Mesendoderm (in vitro differentiated cells): Measurements from ENCODE around the gene ATAT1. TPM values are rescaled to one million over a fixed set of nuclear protein-coding genes. Genes with fewer than 3 reads are reported as not detected.

ENCODE experiments used
- DNase-seq: peaks from one replicate; pipeline ENCODE4 v3.0.0; 2013
- H2AK5ac ChIP-seq: 2 replicates; pipeline ENCODE4 v1.6.1; 2013; ENCODE audit warnings: low read length, inconsistent platforms
- H2BK120ac ChIP-seq: 2 replicates; pipeline ENCODE4 v1.6.1; 2013; ENCODE audit warnings: low read depth, mild to moderate bottlenecking, low read length, moderate library complexity, mixed read lengths
- H2BK15ac ChIP-seq: replicated peaks from 2 replicates; pipeline ENCODE4 v1.6.1; 2013; ENCODE audit warnings: low read depth, mild to moderate bottlenecking, moderate library complexity
- H2BK5ac ChIP-seq: 2 replicates; pipeline ENCODE4 v1.6.1; 2013; ENCODE audit warnings: low read length, inconsistent platforms
- H3K18ac ChIP-seq: 2 replicates; pipeline ENCODE4 v1.6.1; 2013; ENCODE audit warnings: mild to moderate bottlenecking, low read length, mixed read lengths
- H3K23ac ChIP-seq: one replicate; pipeline ENCODE4 v1.6.1; 2013; ENCODE audit warnings: low read length
- H3K27ac ChIP-seq: 2 replicates; pipeline ENCODE4 v1.5.1; 2013; ENCODE audit warnings: low read depth, mild to moderate bottlenecking, inconsistent platforms, low read length, moderate library complexity
- H3K27me3 ChIP-seq: 2 replicates; pipeline ENCODE4 v1.6.1; 2013; ENCODE audit warnings: low read length, control low read depth, mild to moderate bottlenecking, inconsistent platforms; ENCODE audit not compliant: insufficient read depth, poor library complexity
- H3K36me3 ChIP-seq: 2 replicates; pipeline ENCODE4 v1.6.1; 2013; ENCODE audit warnings: low read length, inconsistent platforms; ENCODE audit not compliant: control insufficient read depth, insufficient read depth
- H3K4ac ChIP-seq: one replicate; pipeline ENCODE4 v1.6.1; 2013; ENCODE audit warnings: low read depth, mild to moderate bottlenecking, low read length, moderate library complexity
- H3K4me1 ChIP-seq: 2 replicates; pipeline ENCODE4 v1.6.1; 2013; ENCODE audit warnings: low read depth, low read length, inconsistent platforms; ENCODE audit not compliant: control insufficient read depth
- H3K4me2 ChIP-seq: 2 replicates; pipeline ENCODE4 v1.6.1; 2013; ENCODE audit warnings: low read length
- H3K4me3 ChIP-seq: 2 replicates; pipeline ENCODE4 v1.5.1; 2013; ENCODE audit warnings: mild to moderate bottlenecking, low read length
- H3K56ac ChIP-seq: one replicate; pipeline ENCODE4 v1.6.1; 2013; ENCODE audit warnings: low read length
- H3K79me1 ChIP-seq: 2 replicates; pipeline ENCODE4 v1.6.1; 2013; ENCODE audit warnings: low read length, inconsistent platforms
- H3K79me2 ChIP-seq: 2 replicates; pipeline ENCODE4 v1.6.1; 2013; ENCODE audit warnings: mild to moderate bottlenecking, low read length; ENCODE audit not compliant: control insufficient read depth, insufficient read depth
- H3K9ac ChIP-seq: 2 replicates; pipeline ENCODE4 v1.6.1; 2013; ENCODE audit warnings: low read length, inconsistent platforms
- H4K5ac ChIP-seq: one replicate; pipeline ENCODE4 v1.6.1; 2013; ENCODE audit warnings: low read length
- H4K8ac ChIP-seq: one replicate; pipeline ENCODE4 v1.6.1; 2013; ENCODE audit warnings: low read depth, mild to moderate bottlenecking, control low read depth, low read length, moderate library complexity
- WGBS: extraction: QIAGEN DNeasy Blood & Tissue Kit; methylation state at CpG from one replicate; pipeline ENCODE4 v1.1.7; 2013; ENCODE audit warnings: low lambda C conversion rate, missing lambda C conversion rate; ENCODE audit not compliant: insufficient coverage; ENCODE audit errors: extremely low coverage; 5-methylcytosine and 5-hydroxymethylcytosine counted together
- polyA plus RNA-seq, 2 experiments: library from polyadenylated mRNA; stranded (reverse); fragments of 200-250 nt; gene quantifications; one replicate each; pipeline ENCODE4 v1.2.3, GENCODE V29; 2013

The ATAT1 gene
- 22.7 TPM for polyA plus RNA-seq (2013, experiment 1 of 2)
- polyA plus RNA-seq (2013, experiment 2 of 2), result 22.3 TPM

DNA sequence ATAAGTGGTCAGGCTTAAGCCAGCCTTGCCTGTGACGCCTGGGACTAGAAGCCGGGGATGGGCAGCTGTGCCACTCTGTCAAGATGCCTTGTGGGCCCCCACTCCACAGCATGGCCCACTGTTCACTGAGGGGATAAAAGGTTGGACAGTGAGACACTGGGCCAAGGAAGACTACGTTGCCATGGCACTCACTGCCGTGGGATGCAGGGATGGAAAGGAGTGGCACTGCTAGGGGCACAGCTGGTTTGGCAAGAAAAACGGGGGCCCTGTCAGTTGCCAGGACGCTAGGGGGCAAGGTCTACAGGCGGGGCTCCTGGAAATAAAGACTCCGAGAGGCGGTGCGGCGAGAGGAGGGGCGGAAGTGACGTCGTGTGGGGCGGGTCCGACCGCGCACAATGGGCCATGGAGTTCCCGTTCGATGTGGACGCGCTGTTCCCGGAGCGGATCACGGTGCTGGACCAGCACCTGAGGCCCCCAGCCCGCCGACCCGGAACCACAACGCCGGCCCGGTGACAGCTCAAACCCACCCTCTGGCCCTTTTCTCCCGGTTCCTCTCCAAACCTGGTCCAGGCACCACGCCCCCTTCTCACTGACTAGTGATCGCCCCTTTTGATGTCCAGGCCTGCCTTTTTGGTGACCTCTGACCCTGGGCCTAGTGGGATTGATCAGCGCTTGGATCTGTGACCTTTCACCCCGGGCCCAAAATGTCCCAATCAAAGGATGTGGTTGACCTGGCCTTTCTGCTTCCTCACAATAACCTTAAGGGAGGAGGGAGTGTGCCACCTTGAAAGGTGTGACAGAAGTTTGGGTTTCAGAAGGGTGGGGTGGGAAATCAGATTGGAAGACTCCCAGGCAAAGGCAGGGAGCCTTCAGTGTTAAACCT is at the start of gene ATAT1:
ATAT1 (plus strand) TSS at position 391 of the 883 bp plus-strand sequence.
- Histone ChIP-seq H3K18ac (peak within 1 kb of the TSS; percentile 41), H3K4me2 (peak within 1 kb of the TSS; percentile 91), H3K23ac (peak within 1 kb of the TSS; percentile 9), H2BK120ac (no peak within 1 kb of the TSS), H3K4me1 (no peaks in the 10 kb centered on the region), H2BK15ac (no peak within 1 kb of the TSS), H3K36me3 (peaks cover 9% of the 10 kb centered on the region), H3K56ac (peak within 1 kb of the TSS; percentile 98), H3K27me3 (no peaks in the 10 kb centered on the region), H3K79me2 (peaks cover 8% of the 10 kb centered on the region), H3K79me1 (peaks cover 7% of the 10 kb centered on the region), H2AK5ac (peak within 1 kb of the TSS; percentile 8), H4K5ac (no peak within 1 kb of the TSS), H3K27ac (no peak within 1 kb of the TSS), H2BK5ac (peak within 1 kb of the TSS; percentile 14), H4K8ac (no peak within 1 kb of the TSS), H3K9ac (peak within 1 kb of the TSS; percentile 92), H3K4me3 (peak within 1 kb of the TSS; percentile 85), H3K4ac (peak within 1 kb of the TSS; percentile 46)
- WGBS, result no CpG with 5 or more reads among the region's 36 CpGs
- DNase-seq, result peak; percentile 88

DNA sequence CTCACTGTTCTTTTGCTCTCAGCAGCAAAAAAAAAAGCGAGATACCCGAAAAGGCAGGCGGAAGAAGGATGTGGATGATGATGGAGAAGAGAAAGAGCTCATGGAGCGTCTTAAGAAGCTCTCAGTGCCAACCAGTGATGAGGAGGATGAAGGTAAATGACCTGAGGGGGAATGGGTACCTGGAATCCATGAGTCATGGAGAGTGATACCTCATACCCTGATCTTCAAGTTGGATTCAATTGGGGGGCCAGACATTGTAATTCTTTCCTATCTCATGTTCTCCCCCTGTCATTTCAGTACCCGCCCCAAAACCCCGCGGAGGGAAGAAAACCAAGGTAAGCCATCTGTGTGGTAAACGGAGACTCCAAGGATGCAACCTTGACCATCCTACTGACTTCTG is 48.6 kb upstream of the ATAT1 start:
- peaks cover 17% of the 10 kb centered on the region for H3K79me1 ChIP-seq
- H2AK5ac ChIP-seq, result no peak overlapping the region
- no peak overlapping the region for H2BK15ac ChIP-seq
- no peak overlapping the region for H4K5ac ChIP-seq
- H3K36me3 ChIP-seq, result peaks cover 23% of the 10 kb centered on the region
- no peaks in the 10 kb centered on the region for H3K27me3 ChIP-seq
- H3K4me3 ChIP-seq, result no peak overlapping the region
- H3K4me1 ChIP-seq, result no peaks in the 10 kb centered on the region
- H3K27ac ChIP-seq, result no peak overlapping the region
- H3K18ac ChIP-seq, result no peak overlapping the region
- H3K23ac ChIP-seq, result no peak overlapping the region
- H3K56ac ChIP-seq, result no peak overlapping the region
- H3K4ac ChIP-seq, result no peak overlapping the region
- no peak for DNase-seq
- peaks cover 26% of the 10 kb centered on the region for H3K79me2 ChIP-seq
- H3K4me2 ChIP-seq, result no peak overlapping the region
- no peak overlapping the region for H2BK120ac ChIP-seq
- WGBS, result no CpG with 5 or more reads among the region's 8 CpGs
- no peak overlapping the region for H4K8ac ChIP-seq
- H3K9ac ChIP-seq, result no peak overlapping the region
- no peak overlapping the region for H2BK5ac ChIP-seq

DNA sequence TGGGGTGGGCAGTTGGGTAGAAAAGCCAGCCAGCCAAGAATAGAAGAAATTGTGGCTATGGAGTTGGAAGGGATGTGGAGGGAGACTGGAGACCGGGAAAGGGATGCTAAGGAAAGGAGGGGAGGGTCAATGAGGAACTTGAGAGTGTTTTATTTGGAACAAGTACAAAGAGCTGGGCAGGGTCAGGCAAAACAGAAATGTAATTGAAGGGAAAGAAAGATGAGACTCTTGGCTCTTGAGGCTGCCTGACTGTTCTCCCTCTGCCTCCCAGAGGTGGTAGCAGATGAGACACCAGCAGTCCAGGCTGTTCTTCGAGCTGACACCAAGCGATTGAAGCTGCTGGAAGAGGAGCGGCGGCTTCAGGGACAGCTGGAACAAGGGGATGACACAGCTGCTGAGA is 42.8 kb upstream of the ATAT1 start:
- Histone ChIP-seq H4K8ac (no peak overlapping the region), H4K5ac (no peak overlapping the region), H3K4ac (no peak overlapping the region), H3K4me1 (no peaks in the 10 kb centered on the region), H2BK120ac (no peak overlapping the region), H3K36me3 (peaks cover 41% of the 10 kb centered on the region), H3K27me3 (no peaks in the 10 kb centered on the region), H3K79me1 (no peaks in the 10 kb centered on the region), H2BK15ac (no peak overlapping the region), H3K23ac (no peak overlapping the region), H3K4me2 (no peak overlapping the region), H3K4me3 (no peak overlapping the region), H3K56ac (no peak overlapping the region), H2AK5ac (no peak overlapping the region), H3K79me2 (no peaks in the 10 kb centered on the region), H3K18ac (no peak overlapping the region), H3K27ac (no peak overlapping the region), H2BK5ac (no peak overlapping the region), H3K9ac (no peak overlapping the region)
- no peak for DNase-seq
- WGBS, result no CpG with 5 or more reads among the region's 5 CpGs

DNA sequence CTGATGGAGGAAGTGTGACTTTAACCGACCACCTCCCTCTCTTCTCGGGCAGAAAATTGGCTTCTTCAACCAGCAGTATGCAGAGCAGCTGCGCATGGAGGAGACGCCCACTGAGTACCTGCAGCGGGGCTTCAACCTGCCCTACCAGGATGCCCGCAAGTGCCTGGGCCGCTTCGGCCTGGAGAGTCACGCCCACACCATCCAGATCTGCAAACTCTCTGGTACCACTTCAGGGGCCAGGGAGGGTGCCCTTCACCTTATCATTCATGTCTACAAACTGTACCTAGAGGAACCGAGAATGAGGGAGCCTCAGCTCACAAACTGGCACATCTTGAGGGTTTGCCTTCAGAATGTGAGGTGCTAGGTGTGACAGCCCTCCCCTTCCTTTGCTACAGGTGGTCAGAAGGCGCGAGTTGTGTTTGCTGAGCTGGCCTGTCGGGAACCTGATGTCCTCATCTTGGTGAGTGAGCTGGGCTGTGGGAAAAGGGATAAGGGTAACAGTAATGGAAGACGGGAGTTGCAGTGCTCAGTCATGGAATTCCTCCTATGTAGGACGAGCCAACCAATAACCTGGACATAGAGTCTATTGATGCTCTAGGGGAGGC is 36.8 kb upstream of the ATAT1 start:
- peaks cover 3% of the 10 kb centered on the region for H3K79me2 ChIP-seq
- H4K5ac ChIP-seq, result no peak overlapping the region
- H3K27me3 ChIP-seq, result no peaks in the 10 kb centered on the region
- H3K27ac ChIP-seq, result no peak overlapping the region
- H3K9ac ChIP-seq, result no peak overlapping the region
- H3K23ac ChIP-seq, result no peak overlapping the region
- H3K4me3 ChIP-seq, result no peak overlapping the region
- H2BK5ac ChIP-seq, result no peak overlapping the region
- no peak overlapping the region for H4K8ac ChIP-seq
- no peak overlapping the region for H2BK15ac ChIP-seq
- H3K4me2 ChIP-seq, result no peak overlapping the region
- H3K36me3 ChIP-seq, result peaks cover 23% of the 10 kb centered on the region
- H3K4me1 ChIP-seq, result no peaks in the 10 kb centered on the region
- no peak overlapping the region for H3K4ac ChIP-seq
- H3K56ac ChIP-seq, result no peak overlapping the region
- H2AK5ac ChIP-seq, result no peak overlapping the region
- H3K79me1 ChIP-seq, result peaks cover 3% of the 10 kb centered on the region
- no CpG with 5 or more reads among the region's 15 CpGs for WGBS
- no peak overlapping the region for H3K18ac ChIP-seq
- DNase-seq, result no peak
- no peak overlapping the region for H2BK120ac ChIP-seq

DNA sequence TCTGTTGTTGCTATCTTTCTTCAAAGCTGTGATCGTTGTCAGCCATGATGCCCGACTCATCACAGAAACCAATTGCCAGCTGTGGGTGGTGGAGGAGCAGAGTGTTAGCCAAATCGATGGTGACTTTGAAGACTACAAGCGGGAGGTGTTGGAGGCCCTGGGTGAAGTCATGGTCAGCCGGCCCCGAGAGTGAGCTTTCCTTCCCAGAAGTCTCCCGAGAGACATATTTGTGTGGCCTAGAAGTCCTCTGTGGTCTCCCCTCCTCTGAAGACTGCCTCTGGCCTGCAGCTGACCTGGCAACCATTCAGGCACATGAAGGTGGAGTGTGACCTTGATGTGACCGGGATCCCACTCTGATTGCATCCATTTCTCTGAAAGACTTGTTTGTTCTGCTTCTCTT is 36.2 kb upstream of the ATAT1 start:
- Histone ChIP-seq H3K18ac (no peak overlapping the region), H3K27me3 (no peaks in the 10 kb centered on the region), H3K9ac (no peak overlapping the region), H4K8ac (no peak overlapping the region), H2AK5ac (no peak overlapping the region), H2BK120ac (no peak overlapping the region), H2BK15ac (no peak overlapping the region), H3K4ac (no peak overlapping the region), H2BK5ac (no peak overlapping the region), H3K27ac (no peak overlapping the region), H3K4me2 (no peak overlapping the region), H3K36me3 (peaks cover 18% of the 10 kb centered on the region), H3K56ac (no peak overlapping the region), H3K79me2 (peaks cover 3% of the 10 kb centered on the region), H3K4me3 (no peak overlapping the region), H3K79me1 (peaks cover 3% of the 10 kb centered on the region), H3K4me1 (no peaks in the 10 kb centered on the region), H4K5ac (no peak overlapping the region), H3K23ac (no peak overlapping the region)
- DNase-seq, result no peak
- no CpG with 5 or more reads among the region's 8 CpGs for WGBS
